HG03103 (cell line): ENCODE results near the gene TMEM62.
A peak's percentile ranks its signal among the peaks of the same experiment; 100 is the strongest.
"Not testable (repeated sequence)": the region's sequence is repeated elsewhere in the genome, so short reads cannot be mapped to it uniquely, and the experiment has no call there.

ENCODE experiments used
- ATAC-seq: cut with Tn5 transposase; IDR thresholded peaks from one replicate; pipeline ENCODE4 v1.9.1; 2021; ENCODE audit warnings: low read depth; ENCODE audit not compliant: unreplicated experiment

The TMEM62 gene

DNA sequence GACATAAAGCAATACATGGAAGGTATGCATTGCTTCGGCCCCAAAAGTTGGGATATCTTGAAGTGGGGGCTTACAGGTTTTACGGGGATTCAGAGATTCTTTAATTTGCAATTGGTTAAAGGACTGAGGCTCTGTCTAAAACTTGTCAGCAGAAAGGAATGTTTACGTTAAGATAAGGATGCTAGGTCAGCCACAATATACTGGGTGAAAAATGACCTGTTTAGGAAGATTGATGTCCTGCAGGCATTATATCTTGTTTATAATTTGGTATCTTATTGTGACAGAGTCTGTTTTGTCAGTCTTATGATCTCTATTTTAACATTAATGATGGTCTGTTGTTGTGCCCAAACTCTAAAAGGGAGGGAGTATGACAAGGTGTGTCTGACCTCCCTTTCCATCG lies 36.5 kb downstream of the TMEM62 start:
- ATAC-seq: no peak

DNA sequence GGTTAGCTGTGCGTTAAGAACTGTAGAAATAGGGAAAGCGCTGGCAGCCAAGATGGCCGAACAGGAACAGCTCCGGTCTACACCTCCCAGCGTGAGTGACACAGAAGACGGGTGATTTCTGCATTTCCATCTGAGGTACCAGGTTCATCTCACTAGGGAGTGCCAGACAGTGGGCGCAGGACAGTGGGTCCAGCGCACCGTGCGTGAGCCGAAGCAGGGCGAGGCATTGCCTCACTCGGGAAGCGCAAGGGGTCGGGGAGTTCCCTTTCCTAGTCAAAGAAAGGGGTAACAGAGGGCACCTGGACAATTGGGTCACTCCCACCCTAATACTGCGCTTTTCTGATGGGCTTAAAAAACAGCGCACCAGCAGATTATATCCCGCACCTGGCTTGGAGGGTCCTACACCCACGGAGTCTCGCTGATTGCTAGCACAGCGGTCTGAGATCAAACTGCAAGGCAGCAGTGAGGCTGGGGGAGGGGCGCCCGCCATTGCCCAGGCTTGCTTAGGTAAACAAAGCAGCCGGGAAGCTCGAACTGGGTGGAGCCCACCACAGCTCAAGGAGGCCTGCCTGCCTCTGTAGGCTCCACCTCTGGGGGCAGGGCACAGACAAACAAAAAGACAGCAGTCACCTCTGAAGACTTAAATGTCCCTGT lies 42.4 kb downstream of the TMEM62 start:
- not testable (repeated sequence) for ATAC-seq

DNA sequence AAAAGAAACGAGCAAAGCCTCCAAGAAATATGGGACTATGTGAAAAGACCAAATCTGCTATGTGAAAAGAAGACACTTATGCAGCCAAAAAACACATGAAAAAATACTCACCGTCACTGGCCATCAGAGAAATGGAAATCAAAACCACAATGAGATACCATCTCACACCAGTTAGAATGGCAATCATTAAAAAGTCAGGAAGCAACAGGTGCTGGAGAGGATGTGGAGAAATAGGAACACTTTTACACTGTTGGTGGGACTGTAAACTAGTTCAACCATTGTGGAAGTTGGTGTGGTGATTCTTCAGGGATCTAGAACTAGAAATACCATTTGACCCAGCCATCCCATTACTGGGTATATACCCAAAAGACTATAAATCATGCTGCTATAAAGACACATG lies 43.8 kb downstream of the TMEM62 start:
- ATAC-seq: not testable (repeated sequence)

DNA sequence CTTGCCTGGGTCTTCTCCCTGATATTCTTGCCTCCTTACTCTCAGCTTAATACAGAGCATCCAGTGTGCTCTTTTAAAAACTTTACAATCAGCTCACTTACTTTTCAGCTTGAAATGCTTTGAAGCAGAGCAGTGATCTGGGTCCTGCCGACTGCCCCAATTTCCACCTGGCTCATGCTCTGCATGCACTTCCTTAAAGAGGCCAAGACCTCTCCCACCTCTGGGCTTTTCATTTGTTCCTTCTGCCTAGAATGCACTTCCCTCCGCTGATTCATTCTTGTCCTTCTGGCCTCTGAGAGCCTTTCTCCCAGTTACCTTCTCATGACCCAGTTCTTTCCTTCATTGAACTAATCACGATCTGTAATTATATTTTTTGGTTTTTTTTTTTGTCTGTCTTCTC lies 49.9 kb downstream of the TMEM62 start:
- ATAC-seq: no peak

DNA sequence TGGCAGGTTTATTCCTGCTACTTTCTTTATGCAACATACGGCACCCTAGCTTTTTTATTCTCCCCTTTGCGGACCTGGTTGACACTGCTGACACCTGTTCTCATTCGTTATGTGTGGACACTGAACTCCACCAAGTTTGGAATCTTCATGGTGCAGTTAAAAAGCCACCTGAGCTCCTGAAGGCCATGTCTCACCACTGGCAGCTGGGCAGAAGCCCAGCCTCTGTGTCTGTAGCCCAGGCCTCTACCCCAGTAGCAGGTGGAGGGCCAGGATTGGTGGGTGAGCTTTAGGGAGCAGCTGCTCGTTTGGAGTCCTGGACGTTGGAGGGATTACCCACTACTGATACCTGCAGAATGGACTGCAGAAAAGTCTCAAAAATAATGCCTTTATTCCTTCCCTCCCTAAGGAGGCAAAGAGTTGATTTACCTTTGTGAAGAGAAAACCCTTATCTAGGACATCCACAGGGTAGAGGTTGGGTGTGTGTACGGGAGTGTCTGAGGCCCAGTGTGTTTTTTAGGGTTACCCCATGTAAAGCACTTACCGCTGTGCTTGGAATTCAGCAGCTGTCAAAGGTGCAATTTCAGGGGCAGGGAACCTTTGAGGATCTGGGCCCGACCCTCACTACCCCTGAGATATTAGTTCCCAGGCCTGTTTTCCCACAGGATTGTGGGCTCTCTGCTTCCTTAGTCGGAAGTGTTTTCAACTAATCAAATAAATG lies 51.2 kb downstream of the TMEM62 start:
- ATAC-seq: no peak

DNA sequence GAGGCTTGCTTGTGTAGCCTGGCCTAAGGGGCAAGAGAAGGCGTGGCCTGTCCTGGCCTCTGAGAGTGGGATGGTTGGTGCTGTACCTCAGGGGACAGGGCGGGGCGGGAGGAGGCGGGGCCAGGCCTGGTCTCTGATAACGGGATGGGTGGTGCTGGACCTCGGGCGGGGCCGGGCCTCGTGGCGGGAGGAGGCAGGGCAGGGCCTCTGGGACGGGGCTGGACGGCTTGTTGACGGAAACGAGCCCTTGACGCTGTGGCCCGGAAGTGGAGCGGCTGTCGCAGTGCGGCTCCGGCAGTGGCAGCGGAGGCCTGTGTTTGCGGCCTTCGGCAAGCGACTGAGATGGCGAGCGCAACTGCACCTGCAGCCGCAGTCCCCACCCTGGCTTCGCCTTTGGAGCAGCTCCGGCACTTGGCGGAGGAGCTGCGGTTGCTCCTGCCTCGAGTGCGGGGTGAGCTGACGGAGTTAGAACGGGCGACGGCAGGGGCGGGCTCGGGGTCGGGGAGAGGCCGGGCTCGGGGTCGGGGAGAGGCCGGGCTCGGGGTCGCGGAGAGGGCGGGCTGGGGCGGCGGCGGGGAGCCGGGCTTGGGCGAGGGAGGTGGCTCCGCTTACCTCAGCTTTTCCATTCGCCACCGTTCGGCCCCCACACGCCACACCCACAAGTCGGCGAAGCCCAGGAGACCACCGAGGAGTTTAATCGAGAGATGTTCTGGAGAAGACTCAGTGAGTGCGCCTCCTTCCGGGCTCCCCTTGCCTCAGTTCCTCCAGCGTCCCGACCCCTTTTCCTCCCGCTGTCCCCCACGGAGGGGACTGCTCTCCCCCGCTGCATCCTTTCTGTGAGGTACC lies 52.0 kb downstream of the TMEM62 start, which contains the start of gene CCNDBP1:
CCNDBP1 (plus strand) TSS at position 247 of the 846 bp plus-strand sequence; CDS start at position 343, 96 bp downstream.
- ATAC-seq: peak; percentile 91

DNA sequence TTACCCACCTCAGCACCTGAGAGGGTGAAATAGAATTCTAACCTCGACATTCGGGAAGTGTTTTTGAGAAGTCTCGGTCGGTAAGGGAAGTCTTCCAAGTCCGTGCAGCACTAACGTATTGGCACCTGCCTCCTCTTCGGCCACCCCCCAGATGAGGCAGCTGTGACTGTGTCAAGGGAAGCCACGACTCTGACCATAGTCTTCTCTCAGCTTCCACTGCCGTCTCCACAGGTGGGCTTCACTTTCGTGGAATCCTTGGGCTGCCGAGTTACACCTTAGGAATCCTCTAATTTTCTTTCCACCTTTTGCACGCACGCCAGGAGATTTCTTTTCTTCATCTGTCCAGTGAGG lies 52.6 kb downstream of the TMEM62 start:
- peak; percentile 8 for ATAC-seq

DNA sequence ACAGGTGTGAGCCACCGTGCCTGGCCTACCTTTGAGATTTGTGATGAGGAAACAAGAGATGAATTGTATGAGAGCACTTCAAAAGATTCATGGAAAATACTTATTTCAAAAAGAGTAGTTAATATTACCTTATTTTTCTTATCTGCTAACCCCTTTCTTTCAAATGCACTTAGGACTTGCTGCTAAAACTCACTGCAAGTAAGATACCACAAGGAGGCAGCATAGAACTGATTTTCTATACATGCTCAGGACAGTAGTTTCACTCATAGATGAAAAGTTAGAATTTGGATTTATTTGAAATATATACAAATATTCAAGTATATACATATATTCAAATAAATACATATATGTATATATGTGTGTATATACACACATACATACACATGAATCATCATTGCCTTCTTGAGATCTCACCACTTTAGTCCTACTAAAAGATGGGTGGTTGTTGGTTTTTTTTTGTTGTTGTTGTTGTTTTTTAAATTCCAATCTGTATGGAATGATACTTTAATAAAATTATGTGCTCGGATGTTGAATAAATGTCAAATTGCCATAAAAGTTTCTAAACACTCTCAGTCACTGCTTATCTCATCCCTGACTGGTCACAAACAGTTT lies 54.3 kb downstream of the TMEM62 start:
- no peak for ATAC-seq

DNA sequence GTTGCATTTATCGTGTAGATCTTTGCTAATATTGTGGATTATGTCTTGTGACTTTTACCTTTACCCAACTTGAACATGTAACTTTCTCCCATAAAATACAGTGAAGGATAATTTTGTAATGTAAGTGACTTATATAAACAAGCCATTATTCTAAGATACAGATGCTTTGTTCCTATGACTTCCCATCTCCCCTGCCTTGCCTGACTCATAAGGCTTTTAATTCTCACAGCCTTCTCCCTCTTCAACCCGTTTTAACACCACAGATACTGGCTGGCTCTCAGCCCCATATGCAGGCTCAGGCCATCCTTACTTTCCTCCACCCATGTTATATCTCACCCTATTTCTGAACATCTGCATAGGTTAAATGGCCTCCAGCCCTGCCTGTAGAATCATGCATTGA lies 55.9 kb downstream of the TMEM62 start:
- no peak for ATAC-seq

DNA sequence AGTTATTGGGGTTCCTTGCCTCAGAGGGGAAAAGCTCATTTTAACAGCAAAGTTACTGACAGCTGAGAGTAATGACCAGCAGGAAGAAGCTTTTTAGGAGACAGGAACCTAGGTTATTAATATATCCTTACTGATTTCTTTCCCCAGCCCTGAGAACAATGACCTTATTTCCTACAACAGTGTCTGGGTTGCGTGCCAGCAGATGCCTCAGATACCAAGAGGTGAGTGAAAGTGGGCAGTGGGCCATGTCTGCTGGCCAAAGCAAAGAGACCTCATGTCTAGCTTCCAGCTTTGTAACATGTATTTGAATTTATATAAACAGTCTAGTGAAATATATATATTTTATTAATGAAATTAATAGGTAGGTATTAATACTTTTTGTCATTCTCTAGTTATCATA lies 56.8 kb downstream of the TMEM62 start:
- no peak for ATAC-seq

DNA sequence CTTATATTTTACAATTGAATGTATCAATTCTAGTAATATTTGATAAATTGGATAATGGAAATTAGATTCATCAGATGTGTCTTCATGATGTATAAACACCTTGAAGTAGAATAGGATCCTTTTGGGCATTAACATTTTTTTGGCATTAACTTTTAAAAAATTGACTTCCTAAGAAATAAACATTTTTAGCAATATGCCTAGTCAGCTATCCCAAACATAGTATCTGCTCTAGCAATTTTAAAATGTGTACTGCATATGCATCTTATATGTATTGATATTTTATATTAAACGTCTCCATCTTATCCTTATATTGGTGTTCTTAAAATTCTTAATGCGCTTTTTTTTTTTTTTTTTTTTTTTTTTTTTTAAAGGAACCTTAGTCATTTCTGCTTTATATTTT lies 60.3 kb downstream of the TMEM62 start:
- no peak for ATAC-seq

DNA sequence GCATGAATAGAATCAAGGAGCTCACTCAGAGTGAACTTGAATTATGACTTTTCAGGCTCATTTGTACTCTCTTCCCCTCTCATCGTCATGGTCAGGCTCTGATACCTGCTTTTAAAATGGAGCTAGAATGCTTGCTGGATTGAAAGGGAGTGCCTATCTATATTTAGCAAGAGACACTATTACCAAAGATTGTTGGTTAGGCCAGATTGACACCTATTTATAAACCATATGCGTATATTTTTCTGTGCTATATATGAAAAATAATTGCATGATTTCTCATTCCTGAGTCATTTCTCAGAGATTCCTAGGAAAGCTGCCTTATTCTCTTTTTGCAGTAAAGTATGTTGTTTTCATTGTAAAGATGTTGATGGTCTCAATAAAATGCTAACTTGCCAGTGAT lies 61.4 kb downstream of the TMEM62 start:
- no peak for ATAC-seq

DNA sequence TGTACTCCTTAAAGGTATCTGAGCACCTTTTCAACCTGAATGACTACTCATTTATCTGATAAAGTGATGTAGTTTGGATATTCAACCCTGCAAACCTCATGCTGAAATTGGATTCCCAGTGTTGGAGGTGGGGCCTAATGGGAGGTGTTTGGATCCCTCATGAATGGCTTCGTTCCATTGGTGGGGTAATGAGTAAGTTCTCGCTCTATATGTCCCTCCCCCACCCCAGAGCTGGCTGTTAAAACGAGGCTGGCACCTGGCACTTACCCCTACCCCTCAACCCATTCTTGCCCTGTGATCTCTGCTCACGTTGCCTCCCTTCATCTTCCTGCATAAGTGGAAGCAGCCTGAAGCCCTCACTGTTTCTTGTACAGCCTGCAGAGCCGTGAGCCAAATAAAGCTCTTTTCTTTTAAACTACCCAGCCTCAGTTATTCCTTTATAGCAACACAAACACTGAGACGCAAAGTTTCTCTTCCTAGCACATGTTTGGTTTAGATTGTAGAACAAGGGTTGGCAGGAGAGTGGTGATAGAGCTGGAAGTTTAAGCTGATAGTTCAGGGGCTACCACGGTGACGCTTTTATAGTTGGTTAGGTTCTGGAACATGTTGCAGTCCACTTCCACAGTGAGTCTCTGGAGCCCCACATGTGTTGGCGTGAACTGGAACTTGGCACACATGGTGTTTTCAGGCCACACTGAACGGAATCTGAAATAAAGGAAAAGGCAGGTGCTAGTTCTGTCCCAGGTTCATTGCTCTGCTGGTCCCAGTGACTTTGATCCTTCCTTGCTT lies 63.6 kb downstream of the TMEM62 start:
- no peak for ATAC-seq

DNA sequence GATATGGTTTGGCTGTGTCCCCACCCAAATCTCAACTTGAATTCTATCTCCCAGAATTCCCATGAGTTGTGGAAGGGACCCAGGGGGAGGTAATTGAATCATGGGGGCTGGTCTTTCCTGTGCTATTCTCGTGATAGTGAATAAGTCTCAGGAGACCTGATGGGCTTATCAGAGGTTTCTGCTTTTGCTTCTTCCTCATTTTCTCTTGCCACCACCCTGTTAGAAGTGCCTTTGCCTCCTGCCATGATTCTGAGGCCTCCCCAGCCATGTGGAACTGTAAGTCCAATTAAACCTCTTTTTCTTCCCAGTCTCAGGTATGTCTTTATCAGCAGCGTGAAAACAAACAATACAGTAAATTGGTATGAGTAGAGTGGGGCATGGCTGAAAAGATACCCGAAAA lies 64.4 kb downstream of the TMEM62 start:
- ATAC-seq: not testable (repeated sequence)

DNA sequence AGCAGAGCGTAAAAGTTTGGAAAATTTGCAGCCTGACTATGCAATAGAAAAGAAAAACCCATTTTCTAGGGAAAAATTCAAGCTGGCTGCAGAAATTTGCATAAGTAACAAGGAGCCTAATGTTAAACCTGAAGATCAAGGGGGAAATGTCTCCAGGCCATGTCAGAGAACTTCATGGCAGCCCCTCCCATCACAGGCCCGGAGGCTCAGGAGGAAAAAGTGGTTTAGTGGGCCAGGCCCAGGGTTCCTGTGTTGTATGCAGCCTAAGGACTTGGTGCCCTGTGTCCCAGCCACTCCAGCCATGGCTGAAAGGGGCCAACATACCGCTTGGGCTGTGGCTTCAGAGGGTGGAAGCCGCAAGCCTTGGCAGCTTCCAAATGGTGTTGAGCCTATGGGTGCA lies 65.2 kb downstream of the TMEM62 start:
- not testable (repeated sequence) for ATAC-seq

DNA sequence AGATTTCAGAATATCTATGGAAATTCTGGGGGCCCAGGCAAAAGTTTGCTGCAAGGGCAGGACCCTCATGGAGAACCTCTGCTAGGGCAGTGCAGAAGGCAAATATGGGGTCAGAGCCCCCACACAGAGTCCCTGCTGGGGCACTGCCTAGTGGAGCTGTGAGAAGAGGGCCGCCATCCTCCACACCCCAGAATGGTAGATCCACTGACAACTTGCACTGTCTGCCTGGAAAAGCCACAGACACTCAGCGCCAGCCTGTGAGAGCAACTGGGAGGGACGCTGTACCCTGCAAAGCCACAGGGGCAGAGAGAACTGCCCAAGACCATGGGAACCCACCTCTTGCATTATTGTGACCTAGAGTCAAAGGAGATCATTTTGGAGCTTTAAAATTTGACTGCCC lies 65.6 kb downstream of the TMEM62 start:
- ATAC-seq: no peak

DNA sequence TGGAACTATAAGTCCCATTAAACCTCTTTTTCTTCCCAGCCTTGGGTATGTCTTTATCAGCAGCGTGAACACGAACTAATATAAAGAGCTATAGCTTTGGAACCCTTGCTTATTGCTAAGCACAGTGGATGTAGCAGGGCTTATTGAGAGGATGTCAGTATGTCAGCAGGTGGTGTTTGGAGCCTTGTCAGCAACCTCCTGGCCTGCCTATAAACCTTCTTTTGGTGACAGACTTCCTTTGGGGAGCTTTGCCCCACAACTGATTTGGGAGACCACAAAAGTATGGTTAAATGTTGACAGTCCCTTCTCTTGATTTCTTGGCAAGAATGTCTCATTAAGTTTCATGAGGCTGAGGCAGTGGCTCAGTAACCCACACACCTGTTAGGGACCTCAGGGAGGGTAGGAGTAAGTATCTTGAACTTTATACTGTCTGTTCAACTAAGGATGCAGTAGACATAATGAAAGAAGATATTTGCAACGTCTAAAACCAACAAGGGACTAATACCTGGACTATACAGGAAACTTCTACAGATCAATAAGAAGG lies 66.6 kb downstream of the TMEM62 start:
- ATAC-seq: no peak

DNA sequence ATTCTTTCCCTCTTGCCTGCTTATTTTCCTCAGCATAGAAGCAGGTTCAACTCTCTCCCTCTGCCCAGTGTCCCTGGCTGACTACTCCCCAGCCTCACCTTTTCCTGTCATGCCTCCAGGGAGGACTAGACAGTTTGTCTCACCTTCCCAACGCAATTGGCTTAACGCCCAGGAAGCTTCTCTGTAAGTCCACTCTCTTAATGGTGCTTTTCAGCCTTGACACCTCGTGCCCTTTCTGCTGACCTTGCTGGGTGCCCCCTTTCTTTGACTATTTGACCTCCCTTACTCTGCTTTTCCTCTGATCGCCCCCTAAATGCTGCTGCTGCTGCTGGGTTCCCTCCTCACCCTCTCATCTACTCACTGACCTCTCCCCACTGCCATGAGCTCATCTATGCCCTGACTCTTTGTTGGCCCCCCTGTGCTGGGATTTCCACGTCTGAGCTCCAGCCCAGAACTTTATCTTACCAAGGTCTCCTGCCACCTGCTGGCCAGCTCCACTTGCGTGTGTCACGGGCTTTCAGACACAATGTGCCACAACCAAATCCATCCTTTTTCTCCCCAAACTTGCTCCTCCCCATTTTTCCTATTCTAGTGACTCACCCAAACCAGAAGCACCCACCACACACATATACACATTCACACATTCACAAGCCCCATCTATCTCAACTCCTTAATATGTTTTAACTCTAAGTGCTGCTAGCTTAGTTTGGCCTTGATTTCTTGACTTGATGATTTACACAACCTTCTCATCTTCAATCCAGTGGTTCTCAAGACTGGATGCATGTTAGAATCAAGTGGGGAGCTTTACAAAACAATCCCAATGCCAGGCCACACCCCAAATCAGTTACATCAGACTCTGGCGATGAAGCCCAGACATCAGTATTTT lies 70.9 kb downstream of the TMEM62 start:
- ATAC-seq: no peak

DNA sequence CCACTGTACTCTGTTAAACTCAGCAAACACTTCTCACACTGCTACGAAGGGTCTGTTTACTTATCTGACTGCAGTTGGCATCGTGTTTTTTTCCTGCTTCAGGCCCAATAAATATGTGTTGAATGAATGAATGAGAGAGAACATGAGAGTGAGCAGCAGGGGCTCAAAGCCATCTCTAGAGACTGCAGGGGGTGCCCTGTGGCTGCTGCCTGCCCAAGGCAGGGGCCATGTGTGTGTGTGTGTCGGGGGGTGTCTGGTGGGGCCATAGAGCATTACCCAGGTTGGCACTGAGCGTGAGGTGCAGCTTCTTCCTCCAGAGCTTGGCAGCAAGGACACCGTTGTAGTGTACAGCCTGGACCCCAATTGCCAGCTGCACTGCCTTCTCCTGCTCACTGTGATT lies 72.7 kb downstream of the TMEM62 start:
- ATAC-seq: no peak
